HepG2 (cell line): Measurements from ENCODE around the gene ALLC. TPM values are rescaled to one million over a fixed set of nuclear protein-coding genes. Genes with fewer than 3 reads are reported as not detected.

ENCODE experiments used
- ATAC-seq: fragments of 200-7000 bp; cut with Tn5 transposase; 3 replicates; pipeline ENCODE4 v1.9.1; 2020; ENCODE audit warnings: mild to moderate bottlenecking, moderate library complexity
- BruUV-seq: library from RNA; stranded (reverse); fragments of 400-500 nt; replicated peaks from 2 replicates; lab custom pipeline; 2021; lab: Mats Ljungman, UMichigan
- CTCF ChIA-PET: fragments of 300-600 bp; formaldehyde crosslinking; extraction: SDS; loops from one replicate; lab custom pipeline; 2021; ENCODE audit warnings: low total read pairs, inconsistent platforms, low intra/inter-chr PET ratio; lab: Yijun Ruan, JAX
- POLR2A ChIA-PET: fragments of 350-600 bp; sonication (Branson Sonifier 250); formaldehyde crosslinking; loops from one replicate; lab custom pipeline; 2020; ENCODE audit warnings: antibody characterized with exemption, inconsistent platforms; lab: Yijun Ruan, JAX
- DNase-seq: peaks from one replicate; pipeline ENCODE4 v3.0.0-alpha.2; 2015; ENCODE audit warnings: low spot score
- FAIRE-seq: peaks from 3 replicates; lab custom pipeline; 2011; peaks lifted over from hg19 to GRCh38; lab: Jason Lieb, UNC
- H2AFZ ChIP-seq: one replicate; pipeline ENCODE4 v1.6.1; 2011; ENCODE audit warnings: low read length, inconsistent platforms
- H3K27ac ChIP-seq: fragments of 300-600 bp; 3 replicates; pipeline ENCODE4 v1.8.0; 2011; ENCODE audit warnings: mixed run types, mild to moderate bottlenecking, mixed read lengths, low read length, inconsistent platforms; ENCODE audit not compliant: insufficient read depth; ENCODE audit errors: extremely low read length
- H3K27me3 ChIP-seq, 2 experiments: fragments of 200-600 bp in 1 of 2; 2 replicates in 1 of 2; 3 replicates in 1 of 2; pipeline versions ENCODE4 v1.6.0 to v1.8.0; 2011; ENCODE audit warnings: low read length in 2 of 2, mild to moderate bottlenecking in 2 of 2, moderate library complexity in 2 of 2, inconsistent platforms in 1 of 2; ENCODE audit not compliant: insufficient read depth in 2 of 2, control insufficient read depth in 1 of 2
- H3K36me3 ChIP-seq, 2 experiments: fragments of 200-600 bp in 1 of 2; replicated peaks in 1 of 2; 2 replicates in 1 of 2; 3 replicates in 1 of 2; pipeline versions ENCODE4 v1.5.1 to v1.8.0; 2011; ENCODE audit warnings: low read length in 2 of 2, inconsistent platforms in 1 of 2; ENCODE audit not compliant: insufficient read depth in 2 of 2, control insufficient read depth in 1 of 2
- H3K4me1 ChIP-seq: 2 replicates; pipeline ENCODE4 v1.5.1; 2012; ENCODE audit warnings: low read length, inconsistent platforms; ENCODE audit not compliant: insufficient read depth
- H3K4me2 ChIP-seq: 2 replicates; pipeline ENCODE4 v1.6.0; 2011; ENCODE audit warnings: low read depth, low read length, inconsistent platforms
- H3K4me3 ChIP-seq, 3 experiments: fragments of 200-600 bp in 1 of 3; sonication (generic), shearing (Covaris generic) in 1 of 3; replicated peaks in 1 of 3; 2 replicates each; pipeline ENCODE4 v1.5.1; 2011 to 2016; ENCODE audit warnings: low read length in 3 of 3, inconsistent platforms in 2 of 3, low read depth in 2 of 3, mild to moderate bottlenecking in 2 of 3, control low read depth in 1 of 3, mixed read lengths in 1 of 3; ENCODE audit not compliant: insufficient read depth in 1 of 3
- H3K79me2 ChIP-seq: one replicate; pipeline ENCODE4 v1.6.1; 2011; ENCODE audit warnings: low read length, inconsistent platforms; ENCODE audit not compliant: insufficient read depth
- H3K9ac ChIP-seq: 2 replicates; pipeline ENCODE4 v1.6.0; 2011; ENCODE audit warnings: mild to moderate bottlenecking, low read depth, low read length, inconsistent platforms; ENCODE audit not compliant: insufficient read depth
- H3K9me3 ChIP-seq: 2 replicates; pipeline ENCODE4 v1.5.1; 2012; ENCODE audit warnings: mild to moderate bottlenecking, low read length
- H4K20me1 ChIP-seq: 2 replicates; pipeline ENCODE4 v1.6.0; 2011; ENCODE audit warnings: inconsistent platforms, mild to moderate bottlenecking, low read length, moderate library complexity; ENCODE audit not compliant: insufficient read depth
- BCL6 ChIP-seq: IDR thresholded peaks from 2 replicates; pipeline ENCODE4 v1.6.1; 2016; ENCODE audit warnings: missing genetic modification reagents, missing compliant biosample characterization
- GABPB1 ChIP-seq: IDR thresholded peaks from 2 replicates; pipeline ENCODE4 v1.6.1; 2016; ENCODE audit warnings: mild to moderate bottlenecking, missing genetic modification reagents, moderate library complexity, missing compliant biosample characterization
- HOXA5 ChIP-seq: sonication (generic); formaldehyde crosslinking; IDR thresholded peaks from 2 replicates; pipeline ENCODE4 v1.4.0; 2020; ENCODE audit warnings: missing genetic modification reagents
- KLF13 ChIP-seq: sonication (generic); formaldehyde crosslinking; IDR thresholded peaks from 2 replicates; pipeline ENCODE4 v1.4.0; 2020; ENCODE audit warnings: mild to moderate bottlenecking, missing genetic modification reagents
- RFX1 ChIP-seq: fragments of 450-650 bp; IDR thresholded peaks from 2 replicates; pipeline ENCODE4 v1.6.1; 2017
- SIN3B ChIP-seq: fragments of 150-350 bp; IDR thresholded peaks from 2 replicates; pipeline ENCODE4 v1.6.1; 2014; ENCODE audit warnings: low read length
- TAF1 ChIP-seq: sonication (generic); formaldehyde crosslinking; IDR thresholded peaks from 2 replicates; pipeline ENCODE4 v1.4.0; 2020; ENCODE audit warnings: missing genetic modification reagents
- TRIM24 ChIP-seq: sonication (generic); formaldehyde crosslinking; IDR thresholded peaks from 2 replicates; pipeline ENCODE4 v1.8.0; 2022; ENCODE audit warnings: mild to moderate bottlenecking, missing genetic modification reagents
- YEATS2 ChIP-seq: sonication (generic); formaldehyde crosslinking; IDR thresholded peaks from 2 replicates; pipeline ENCODE4 v1.4.0; 2020; ENCODE audit warnings: missing genetic modification reagents, borderline replicate concordance
- ZNF331 ChIP-seq: sonication (generic); formaldehyde crosslinking; IDR thresholded peaks from 2 replicates; pipeline ENCODE4 v1.4.0; 2020; ENCODE audit warnings: missing genetic modification reagents
- ZNF335 ChIP-seq: sonication (generic); formaldehyde crosslinking; IDR thresholded peaks from 2 replicates; pipeline ENCODE4 v1.4.0; 2020; ENCODE audit warnings: missing genetic modification reagents
- ZNF558 ChIP-seq: sonication (generic); formaldehyde crosslinking; IDR thresholded peaks from 2 replicates; pipeline ENCODE4 v1.9.0; 2022; ENCODE audit warnings: mild to moderate bottlenecking, missing genetic modification reagents, borderline replicate concordance
- ZNF709 ChIP-seq: sonication (generic); formaldehyde crosslinking; IDR thresholded peaks from 2 replicates; pipeline ENCODE4 v1.5.0; 2020; ENCODE audit warnings: mild to moderate bottlenecking, missing genetic modification reagents
- ZNF790 ChIP-seq: sonication (generic); formaldehyde crosslinking; IDR thresholded peaks from 2 replicates; pipeline ENCODE4 v1.8.0; 2022; ENCODE audit warnings: missing genetic modification reagents, mild to moderate bottlenecking, borderline replicate concordance
- WGBS: methylation state at CpG from one replicate; pipeline ENCODE4 v1.1.6; 2017; ENCODE audit warnings: low lambda C conversion rate; 5-methylcytosine and 5-hydroxymethylcytosine counted together
- in situ Hi-C: cut with HindIII; loops from 2 replicates; pipeline ENCODE4 v1.10.0; 2017; ENCODE audit warnings: low pct_unique_long_range_greater_than_20kb; ENCODE audit not compliant: extremely low pct_ligation_motif_present
- intact Hi-C: fragments of 100-400 bp; cut with micrococcal nuclease; formaldehyde crosslinking; loops from one replicate; pipeline ENCODE4 v1.10.0; 2022; ENCODE audit not compliant: unreplicated experiment
- polyA plus RNA-seq, 8 experiments: library from polyadenylated mRNA; depleted of rRNA in 3 of 8; stranded (reverse) in 7 of 8; unstranded in 1 of 8; fragments of >200 nt; fragmentation: Illumina TruSeq in 4 of 8; extraction: Trizol in 4 of 8; gene quantifications; 2 replicates each; pipeline versions ENCODE4 v1.2.1 to v1.2.3, GENCODE V29; 2011 to 2016; ENCODE audit warnings: low read depth in 4 of 8, missing spikeins in 1 of 8, mixed read lengths in 1 of 8; ENCODE audit not compliant: insufficient read depth in 1 of 8
- total RNA-seq, 5 experiments: library from RNA; depleted of rRNA; stranded (reverse); fragments of >200 nt; fragmentation: Illumina TruSeq; extraction: Trizol; gene quantifications; 2 replicates each; pipeline ENCODE4 v1.2.3, GENCODE V29; 2016; ENCODE audit warnings: low read depth in 1 of 5
- TF ChIP-seq, protein P1 (sequence below): sonication (generic); formaldehyde crosslinking; IDR thresholded peaks from 2 replicates; pipeline ENCODE4 v1.5.0; 2020; ENCODE audit warnings: mild to moderate bottlenecking, missing genetic modification reagents, moderate library complexity
- TF ChIP-seq, protein P2 (sequence below): sonication (generic); formaldehyde crosslinking; IDR thresholded peaks from 2 replicates; pipeline ENCODE4 v1.8.1; 2023; ENCODE audit warnings: mild to moderate bottlenecking, inconsistent platforms, moderate library complexity, missing genetic modification reagents, borderline replicate concordance
- TF ChIP-seq, protein P3 (sequence below): sonication (generic); formaldehyde crosslinking; IDR thresholded peaks from 2 replicates; pipeline ENCODE4 v1.8.1; 2023; ENCODE audit warnings: mild to moderate bottlenecking, missing genetic modification reagents, borderline replicate concordance

Gene ALLC
- total and polyA plus RNA-seq, 2 of the 13 experiments (the other 11 are each of a cell fraction or from before 2014, with no cell fraction given): 0.08 to 0.11 TPM

DNA sequence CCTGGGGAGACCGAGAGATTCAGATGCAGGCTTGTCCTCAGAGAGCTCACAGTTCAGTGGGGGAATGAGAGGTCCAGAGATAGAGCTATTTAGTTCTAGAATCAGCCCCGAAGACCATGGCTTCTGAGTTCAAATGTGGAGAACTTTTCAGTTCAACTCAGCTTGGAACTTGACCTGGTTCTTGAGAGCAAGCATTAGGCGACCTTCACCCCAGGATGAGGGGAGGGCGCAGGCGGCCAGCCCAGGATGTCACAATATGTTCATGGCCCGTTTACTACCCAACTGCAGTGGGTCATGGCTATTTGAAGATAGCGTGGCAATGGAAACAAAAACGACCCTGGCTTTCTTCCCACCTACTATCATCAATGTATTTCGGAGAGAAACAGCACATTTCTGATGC is 79.1 kb downstream of the ALLC start:
- CTCF ChIA-PET: no interaction called here
- Histone ChIP-seq H3K4me3 (no peak overlapping the region), H3K79me2 (no peaks in the 10 kb centered on the region)

DNA sequence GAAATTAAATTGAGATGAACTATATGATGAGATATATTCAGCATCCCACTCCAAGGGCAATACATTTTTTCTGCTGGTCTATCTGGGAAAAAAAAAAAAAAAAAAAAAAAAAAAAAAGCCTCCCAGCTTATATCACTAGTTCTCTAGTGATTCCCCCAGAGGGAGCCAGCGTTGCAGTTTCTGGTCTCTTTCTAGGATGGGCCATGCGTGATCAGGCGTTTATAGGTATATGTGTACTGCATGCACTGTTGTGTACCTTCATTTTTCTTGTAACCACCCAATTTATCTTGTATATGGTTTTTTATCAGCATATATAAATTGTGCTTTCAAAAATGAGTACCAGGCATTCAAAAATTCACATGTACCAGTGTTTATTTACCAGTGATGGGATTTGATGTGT is 80.5 kb downstream of the ALLC start:
- ChIA-PET CTCF (interaction anchor here (1.1 to 2.0 kb wide), 3 partner anchors 42 to 89 kb away, joined by 5 to 6 read pairs (median 6); no protein-coding TSS in a partner anchor), POLR2A (interaction anchor here (0.9 kb wide), 1 partner anchor 42 kb away, joined by 4 read pairs; no protein-coding TSS in a partner anchor)
- no TSS peak for BruUV-seq
- Histone ChIP-seq H3K27ac (no peak overlapping the region), H3K4me3 (no peak overlapping the region), H3K4me1 (no peaks in the 10 kb centered on the region), H3K36me3 (no peaks in the 10 kb centered on the region), H3K9me3 (no peaks in the 10 kb centered on the region), H3K27me3 (peaks cover 1 to 37% of the 10 kb centered on the region in 2 experiments; a peak in 4 of 5 replicates), H3K4me2 (no peak overlapping the region), H2AFZ (no peak overlapping the region), H3K79me2 (no peaks in the 10 kb centered on the region), H3K9ac (no peak overlapping the region), H4K20me1 (no peaks in the 10 kb centered on the region)
- ATAC-seq (peak; percentile 95), FAIRE-seq (peak; percentile 56), DNase-seq (peak; percentile 74)
- intact Hi-C loops (loop anchor here (1.0 kb wide), 2 partner anchors 43 to 67 kb away; no protein-coding TSS in a partner anchor), in situ Hi-C loops (no loop called here)
- 0% methylated on average over 3 of the region's 3 CpGs for WGBS
- TF ChIP-seq YEATS2 (CRISPR knock-in tag) (no peak), BCL6 (CRISPR knock-in tag) (0 out of 2 replicates have a peak, but pooled peaks have one; percentile 25)
- TF ChIP-seq, protein P1, sequence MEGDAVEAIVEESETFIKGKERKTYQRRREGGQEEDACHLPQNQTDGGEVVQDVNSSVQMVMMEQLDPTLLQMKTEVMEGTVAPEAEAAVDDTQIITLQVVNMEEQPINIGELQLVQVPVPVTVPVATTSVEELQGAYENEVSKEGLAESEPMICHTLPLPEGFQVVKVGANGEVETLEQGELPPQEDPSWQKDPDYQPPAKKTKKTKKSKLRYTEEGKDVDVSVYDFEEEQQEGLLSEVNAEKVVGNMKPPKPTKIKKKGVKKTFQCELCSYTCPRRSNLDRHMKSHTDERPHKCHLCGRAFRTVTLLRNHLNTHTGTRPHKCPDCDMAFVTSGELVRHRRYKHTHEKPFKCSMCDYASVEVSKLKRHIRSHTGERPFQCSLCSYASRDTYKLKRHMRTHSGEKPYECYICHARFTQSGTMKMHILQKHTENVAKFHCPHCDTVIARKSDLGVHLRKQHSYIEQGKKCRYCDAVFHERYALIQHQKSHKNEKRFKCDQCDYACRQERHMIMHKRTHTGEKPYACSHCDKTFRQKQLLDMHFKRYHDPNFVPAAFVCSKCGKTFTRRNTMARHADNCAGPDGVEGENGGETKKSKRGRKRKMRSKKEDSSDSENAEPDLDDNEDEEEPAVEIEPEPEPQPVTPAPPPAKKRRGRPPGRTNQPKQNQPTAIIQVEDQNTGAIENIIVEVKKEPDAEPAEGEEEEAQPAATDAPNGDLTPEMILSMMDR (CRISPR knock-in tag): peak; percentile 43

More for the DNA sequence above, 79.1 kb downstream of the ALLC start:
- intact Hi-C loops: no loop called here
- Histone ChIP-seq H3K27me3 (peaks cover 2 to 48% of the 10 kb centered on the region in 2 experiments; a peak in 4 of 5 replicates), H3K4me1 (no peaks in the 10 kb centered on the region), H3K4me2 (no peak overlapping the region), H3K9me3 (no peaks in the 10 kb centered on the region), H2AFZ (no peak overlapping the region), H4K20me1 (no peaks in the 10 kb centered on the region), H3K9ac (no peak overlapping the region), H3K36me3 (no peaks in the 10 kb centered on the region), H3K27ac (no peak overlapping the region)
- FAIRE-seq: no peak
- under 1% methylated on average over 9 of the region's 9 CpGs for WGBS
- in situ Hi-C loops: no loop called here
- TF ChIP-seq ZNF709 (CRISPR knock-in tag) (no peak), GABPB1 (CRISPR knock-in tag) (no peak), SIN3B (no peak), RFX1 (no peak), HOXA5 (CRISPR knock-in tag) (no peak), TAF1 (CRISPR knock-in tag) (no peak), KLF13 (CRISPR knock-in tag) (no peak), ZNF335 (CRISPR knock-in tag) (no peak), ZNF331 (CRISPR knock-in tag) (no peak), ZNF790 (CRISPR knock-in tag) (no peak), TRIM24 (CRISPR knock-in tag) (no peak), ZNF558 (CRISPR knock-in tag) (no peak)
- TF ChIP-seq, protein P2, sequence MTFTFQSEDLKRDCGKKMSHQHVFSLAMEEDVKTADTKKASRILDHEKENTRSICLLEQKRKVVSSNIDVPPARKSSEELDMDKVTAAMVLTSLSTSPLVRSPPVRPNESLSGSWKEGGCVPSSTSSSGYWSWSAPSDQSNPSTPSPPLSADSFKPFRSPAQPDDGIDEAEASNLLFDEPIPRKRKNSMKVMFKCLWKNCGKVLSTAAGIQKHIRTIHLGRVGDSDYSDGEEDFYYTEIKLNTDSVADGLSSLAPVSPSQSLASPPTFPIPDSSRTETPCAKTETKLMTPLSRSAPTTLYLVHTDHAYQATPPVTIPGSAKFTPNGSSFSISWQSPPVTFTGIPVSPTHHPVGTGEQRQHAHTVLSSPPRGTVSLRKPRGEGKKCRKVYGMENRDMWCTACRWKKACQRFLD (CRISPR knock-in tag): no peak
- TF ChIP-seq, protein P3, sequence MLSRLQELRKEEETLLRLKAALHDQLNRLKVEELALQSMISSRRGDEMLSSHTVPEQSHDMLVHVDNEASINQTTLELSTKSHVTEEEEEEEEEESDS (CRISPR knock-in tag): no peak
- POLR2A ChIA-PET: no interaction called here
- BruUV-seq: no TSS peak
- no peak; the same call in 2 of the 3 replicates for ATAC-seq
- DNase-seq: no peak
